ENCODE results near the gene ATAT1.
A peak's percentile ranks its signal among the peaks of the same experiment; 100 is the strongest.

ATAT1 gene

GRCh38 chr6:30613251-30614043, 13.2 kb upstream of the ATAT1 start:
- DNase-seq (ENCODE audit: low read depth in 2 of 2) = no peak

GRCh38 chr6:30614044-30614842, 12.4 kb upstream of the ATAT1 start:
- no peak for DNase-seq (ENCODE audit: low read depth in 2 of 2)

GRCh38 chr6:30614843-30615218, 11.8 kb upstream of the ATAT1 start:
- DNase-seq (ENCODE audit: low read depth in 2 of 2) = peak; percentile 63 to 72

- no peak for DNase-seq (ENCODE audit: low read depth in 2 of 2)
Measured at GRCh38 chr6:30615219-30615957, 11.3 kb upstream of the ATAT1 start.

GRCh38 chr6:30615958-30616810, 10.5 kb upstream of the ATAT1 start:
- DNase-seq (ENCODE audit: low read depth in 2 of 2) = no peak

- peak; percentile 95 to 96 for DNase-seq (ENCODE audit: low read depth in 2 of 2)
Measured at GRCh38 chr6:30616811-30617564, 9.7 kb upstream of the ATAT1 start, which contains the start of gene PPP1R10. TSS of gene PPP1R10 (minus strand) at chr6:30617243. CDS start at chr6:30609944, 7,299 bp downstream.

GRCh38 chr6:30617565-30618269, 9.0 kb upstream of the ATAT1 start, which contains the start of gene MRPS18B:
TSS of gene MRPS18B (plus strand) at chr6:30617840. CDS start at chr6:30617866, 26 bp downstream.
- peak; percentile 93 to 95 for DNase-seq (ENCODE audit: low read depth in 2 of 2)

GRCh38 chr6:30618270-30618797, 8.3 kb upstream of the ATAT1 start:
- DNase-seq (ENCODE audit: low read depth in 2 of 2) = no peak

- DNase-seq (ENCODE audit: low read depth in 2 of 2) = no peak
Measured at GRCh38 chr6:30619561-30619960, 7.1 kb upstream of the ATAT1 start.

- no peak for DNase-seq (ENCODE audit: low read depth in 2 of 2)
Measured at GRCh38 chr6:30625511-30625910, 1.2 kb upstream of the ATAT1 start.

- no peak for DNase-seq (ENCODE audit: low read depth in 2 of 2)
Measured at GRCh38 chr6:30635834-30636233, 9.2 kb downstream of the ATAT1 start.

GRCh38 chr6:30640481-30640880, 13.8 kb downstream of the ATAT1 start:
- DNase-seq (ENCODE audit: low read depth in 2 of 2) = no peak

- DNase-seq (ENCODE audit: low read depth in 2 of 2) = no peak
Measured at GRCh38 chr6:30641048-30641447, 14.4 kb downstream of the ATAT1 start.

GRCh38 chr6:30643656-30644055, 17.0 kb downstream of the ATAT1 start:
- no peak for DNase-seq (ENCODE audit: low read depth in 2 of 2)

GRCh38 chr6:30644769-30645168, 18.1 kb downstream of the ATAT1 start:
- DNase-seq (ENCODE audit: low read depth in 2 of 2) = no peak

GRCh38 chr6:30645989-30646388, 19.3 kb downstream of the ATAT1 start:
- DNase-seq (ENCODE audit: low read depth in 2 of 2) = no peak

GRCh38 chr6:30646450-30647241, 20.0 kb downstream of the ATAT1 start, which contains the start of gene C6orf136:
TSS of gene C6orf136 (plus strand) at chr6:30647133. CDS start at chr6:30647232, 99 bp downstream.
- peak; percentile 74 to 87 for DNase-seq (ENCODE audit: low read depth in 2 of 2)
